Ovary (tissue), 9 donors: ENCODE data around the gene FAM234B. TPM values are rescaled to one million over a fixed set of nuclear protein-coding genes. Genes with fewer than 3 reads are reported as not detected.

Experiments used
- DNase-seq, 5 donors: peaks; one replicate each; pipeline ENCODE4 v3.0.0-alpha.2; 2019 to 2020
- H3K27ac ChIP-seq, 2 donors: fragments of 200-600 bp; one replicate each; pipeline versions ENCODE4 v1.5.1 to v1.8.0; 2019 to 2022
- H3K27me3 ChIP-seq: fragments of 200-600 bp; one replicate; pipeline ENCODE4 v1.8.0; 2022
- H3K36me3 ChIP-seq: fragments of 200-600 bp; sonication (generic); one replicate; pipeline ENCODE4 v1.5.1; 2019
- H3K4me1 ChIP-seq: one replicate; pipeline ENCODE4 v1.8.1; 2013; ENCODE audit warnings: mild to moderate bottlenecking, moderate library complexity; ENCODE audit not compliant: insufficient read depth
- H3K4me3 ChIP-seq: fragments of 200-600 bp; sonication (generic); one replicate; pipeline ENCODE4 v1.5.1; 2017
- H3K9me3 ChIP-seq, 2 donors: fragments of 200-600 bp in 1 of 2; sonication (generic) in 1 of 2; one replicate each; pipeline versions ENCODE4 v1.5.1 to v1.8.1; 2013 to 2019; ENCODE audit warnings: mild to moderate bottlenecking in 1 of 2, moderate library complexity in 1 of 2
- EP300 ChIP-seq: sonication (generic); formaldehyde crosslinking; IDR thresholded peaks from one replicate; pipeline ENCODE4 v1.6.1; 2017; ENCODE audit warnings: antibody characterized with exemption
- POLR2A ChIP-seq: fragments of 450-650 bp; IDR thresholded peaks from one replicate; pipeline ENCODE4 v1.6.1; 2017; ENCODE audit warnings: antibody characterized with exemption, mild to moderate bottlenecking, moderate library complexity
- WGBS, 3 donors: extraction: QIAGEN DNeasy Blood & Tissue Kit in 1 of 3; methylation state at CpG; one replicate each; pipeline versions ENCODE4 v1.1.5 to v1.1.7; 2013 to 2017; 5-methylcytosine and 5-hydroxymethylcytosine counted together
- intact Hi-C, 4 donors: fragments of 100-400 bp; cut with DNase I; formaldehyde crosslinking; loops; one replicate each; pipeline versions ENCODE4 v1.11.0 to v1.15.1; 2022 to 2023
- polyA plus RNA-seq, 2 donors: library from polyadenylated mRNA; stranded (reverse); fragments of 200-250 nt in 1 of 2; fragments of 350-450 nt in 1 of 2; fragmentation: Illumina TruSeq in 1 of 2; extraction: RNeasy Lipid Tissue Mini Kit (QIAGEN cat#74804) in 1 of 2; gene quantifications; one replicate each; pipeline ENCODE4 v1.2.3, GENCODE V29; 2013 to 2014
- total RNA-seq, 7 donors: library from RNA; depleted of rRNA in 2 of 7; stranded (reverse); fragments of >200 nt in 2 of 7; fragmentation: NEBNext Ultra II Directional in 3 of 7; extraction: Animal tissue kit (Norgen Biotek cat#: 25700) in 3 of 7; gene quantifications; one replicate each; pipeline versions ENCODE4 v1.1.0 to v1.2.4, GENCODE V29; 2016 to 2023
- TF ChIP-seq, protein P1 (sequence below), 3 donors: fragments of 450-650 bp in 2 of 3; fragments of 200-600 bp in 1 of 3; IDR thresholded peaks; one replicate each; pipeline versions ENCODE4 v1.5.1 to v1.8.0; 2016 to 2022; ENCODE audit warnings: antibody characterized with exemption in 3 of 3, mild to moderate bottlenecking in 1 of 3
- donor health status: DM: no; HTN: no; CAD: no; lungs with moderate emphysema.
- donor health status: DM: no; HTN: no; CAD: no.
- donor health status: Bipolar disorder and iron deficiency.
- donor health status: DM: yes; HTN: yes; CAD: no.
- donor health status: DM: no; HTN: no; CAD: no.
- donor health status: DM: yes; HTN: yes; CAD: no.

Gene FAM234B
- total and polyA plus RNA-seq, 9 donors: 2.1 to 9.4 (median 5.7) TPM

DNA sequence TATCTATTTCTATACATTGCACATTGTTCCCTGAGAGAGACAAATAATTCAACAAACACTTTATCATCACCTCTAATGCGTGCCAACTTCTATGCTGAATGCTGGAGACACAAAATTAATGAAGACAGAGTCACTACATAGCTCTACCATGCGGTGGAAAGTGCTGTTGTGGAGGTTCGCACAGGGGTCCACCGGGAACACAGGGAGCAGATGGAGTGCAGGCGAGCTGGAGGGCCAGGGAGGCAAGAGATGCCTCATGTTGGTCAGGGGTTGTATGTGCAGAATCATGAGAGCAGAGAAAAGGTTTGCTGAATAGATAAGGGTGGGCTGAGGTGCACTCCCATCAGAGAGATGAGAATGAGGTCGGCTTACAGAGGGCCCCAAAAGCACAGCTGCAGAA is 25.2 kb downstream of the FAM234B start:
- intact Hi-C loops: no loop called here
- TF ChIP-seq, protein P1, sequence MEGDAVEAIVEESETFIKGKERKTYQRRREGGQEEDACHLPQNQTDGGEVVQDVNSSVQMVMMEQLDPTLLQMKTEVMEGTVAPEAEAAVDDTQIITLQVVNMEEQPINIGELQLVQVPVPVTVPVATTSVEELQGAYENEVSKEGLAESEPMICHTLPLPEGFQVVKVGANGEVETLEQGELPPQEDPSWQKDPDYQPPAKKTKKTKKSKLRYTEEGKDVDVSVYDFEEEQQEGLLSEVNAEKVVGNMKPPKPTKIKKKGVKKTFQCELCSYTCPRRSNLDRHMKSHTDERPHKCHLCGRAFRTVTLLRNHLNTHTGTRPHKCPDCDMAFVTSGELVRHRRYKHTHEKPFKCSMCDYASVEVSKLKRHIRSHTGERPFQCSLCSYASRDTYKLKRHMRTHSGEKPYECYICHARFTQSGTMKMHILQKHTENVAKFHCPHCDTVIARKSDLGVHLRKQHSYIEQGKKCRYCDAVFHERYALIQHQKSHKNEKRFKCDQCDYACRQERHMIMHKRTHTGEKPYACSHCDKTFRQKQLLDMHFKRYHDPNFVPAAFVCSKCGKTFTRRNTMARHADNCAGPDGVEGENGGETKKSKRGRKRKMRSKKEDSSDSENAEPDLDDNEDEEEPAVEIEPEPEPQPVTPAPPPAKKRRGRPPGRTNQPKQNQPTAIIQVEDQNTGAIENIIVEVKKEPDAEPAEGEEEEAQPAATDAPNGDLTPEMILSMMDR (IDR thresholded peaks at IDR 0.05): no peak
- TF ChIP-seq POLR2A: no peak
- no peak for TF ChIP-seq EP300
- no peak for DNase-seq
- Histone ChIP-seq H3K4me1 (no peaks in the 10 kb centered on the region), H3K27ac (no peak overlapping the region), H3K27me3 (no peaks in the 10 kb centered on the region), H3K36me3 (no peaks in the 10 kb centered on the region), H3K4me3 (no peak overlapping the region), H3K9me3 (no peaks in the 10 kb centered on the region)
- 81 to 93% (median 86%) methylated on average over 6 of the region's 6 CpGs for WGBS, 3 donors

DNA sequence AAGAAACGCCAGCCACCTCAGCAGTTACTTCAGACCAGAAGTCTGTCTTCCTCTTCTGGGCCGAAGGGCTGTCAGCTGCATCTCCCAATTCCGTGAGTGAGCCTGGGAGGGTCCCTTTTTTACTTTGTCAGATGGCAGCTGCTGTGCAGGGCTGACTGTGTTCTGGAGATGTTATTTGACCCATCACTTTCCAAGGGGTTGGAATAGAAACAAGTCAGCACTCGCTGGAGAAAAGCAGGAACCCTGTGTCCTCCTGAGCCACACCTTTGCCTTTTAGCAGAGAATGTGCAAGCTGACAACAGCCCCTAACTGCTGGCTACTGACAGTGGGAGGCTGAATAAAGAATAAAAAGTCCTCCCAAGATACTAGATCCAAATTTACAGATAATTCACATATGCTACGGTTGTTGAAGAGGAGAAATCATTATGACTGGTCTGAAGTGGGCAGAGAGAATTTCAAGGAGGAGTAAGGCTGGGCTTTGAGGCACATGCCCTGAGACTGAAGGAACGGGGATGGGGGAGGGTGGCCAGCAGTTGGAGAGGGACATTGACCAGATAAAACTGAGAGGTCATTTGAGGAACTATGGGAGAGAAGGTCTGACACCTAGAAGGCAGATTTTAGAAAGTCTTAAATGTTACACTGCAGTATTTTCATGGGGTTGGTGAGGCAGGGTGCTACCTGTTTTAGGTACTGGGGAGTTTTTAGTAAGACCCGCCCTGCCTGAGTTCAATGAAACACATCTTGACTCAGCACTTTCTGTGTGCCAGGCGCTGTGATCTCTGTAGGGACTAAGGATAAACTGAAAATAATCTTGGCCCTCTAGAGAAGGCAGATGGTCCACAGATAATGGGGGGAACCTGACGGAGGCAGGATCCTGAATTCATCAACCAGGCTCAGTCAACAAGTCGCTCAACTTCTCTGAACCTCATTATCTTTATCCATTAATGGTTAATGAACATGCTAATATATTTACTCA is 27.4 kb downstream of the FAM234B start:
- intact Hi-C loops: no loop called here
- Histone ChIP-seq H3K9me3 (no peaks in the 10 kb centered on the region), H3K27me3 (no peaks in the 10 kb centered on the region), H3K27ac (no peak overlapping the region), H3K36me3 (no peaks in the 10 kb centered on the region), H3K4me1 (no peaks in the 10 kb centered on the region), H3K4me3 (no peak overlapping the region)
- 80 to 87% (median 83%) methylated on average over 10 of the region's 10 CpGs for WGBS, 3 donors
- TF ChIP-seq POLR2A (no peak), EP300 (no peak)
- TF ChIP-seq, protein P1 (IDR thresholded peaks at IDR 0.05): no peak
- DNase-seq: no peak

DNA sequence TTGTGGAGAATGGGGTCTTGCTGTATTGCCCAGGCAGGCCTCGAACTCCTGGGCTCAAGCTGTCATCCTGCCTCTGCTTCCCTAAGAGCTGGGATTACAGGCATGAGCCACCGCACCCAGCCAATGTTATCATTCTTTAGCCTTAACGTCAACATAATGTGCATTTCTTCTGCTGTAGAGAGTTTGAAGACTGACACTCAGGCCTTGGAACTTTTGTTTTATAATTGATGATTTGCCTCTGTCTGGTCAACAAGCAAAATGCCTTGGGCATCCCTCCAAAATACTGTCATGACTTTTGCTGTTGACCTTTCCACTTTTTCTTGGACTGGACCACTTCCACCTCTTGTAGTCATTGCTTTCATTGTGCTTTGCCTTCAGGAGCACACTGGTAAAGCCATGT is 29.0 kb downstream of the FAM234B start:
- intact Hi-C loops: no loop called here
- DNase-seq: no peak
- Histone ChIP-seq H3K27me3 (no peaks in the 10 kb centered on the region), H3K4me3 (no peak overlapping the region), H3K4me1 (no peaks in the 10 kb centered on the region), H3K27ac (no peak overlapping the region), H3K36me3 (no peaks in the 10 kb centered on the region), H3K9me3 (no peaks in the 10 kb centered on the region)
- TF ChIP-seq POLR2A (no peak), EP300 (no peak)
- TF ChIP-seq, protein P1 (IDR thresholded peaks at IDR 0.05): no peak
- 55 to 72% (median 56%) methylated on average over 3 of the region's 3 CpGs for WGBS, 3 donors

DNA sequence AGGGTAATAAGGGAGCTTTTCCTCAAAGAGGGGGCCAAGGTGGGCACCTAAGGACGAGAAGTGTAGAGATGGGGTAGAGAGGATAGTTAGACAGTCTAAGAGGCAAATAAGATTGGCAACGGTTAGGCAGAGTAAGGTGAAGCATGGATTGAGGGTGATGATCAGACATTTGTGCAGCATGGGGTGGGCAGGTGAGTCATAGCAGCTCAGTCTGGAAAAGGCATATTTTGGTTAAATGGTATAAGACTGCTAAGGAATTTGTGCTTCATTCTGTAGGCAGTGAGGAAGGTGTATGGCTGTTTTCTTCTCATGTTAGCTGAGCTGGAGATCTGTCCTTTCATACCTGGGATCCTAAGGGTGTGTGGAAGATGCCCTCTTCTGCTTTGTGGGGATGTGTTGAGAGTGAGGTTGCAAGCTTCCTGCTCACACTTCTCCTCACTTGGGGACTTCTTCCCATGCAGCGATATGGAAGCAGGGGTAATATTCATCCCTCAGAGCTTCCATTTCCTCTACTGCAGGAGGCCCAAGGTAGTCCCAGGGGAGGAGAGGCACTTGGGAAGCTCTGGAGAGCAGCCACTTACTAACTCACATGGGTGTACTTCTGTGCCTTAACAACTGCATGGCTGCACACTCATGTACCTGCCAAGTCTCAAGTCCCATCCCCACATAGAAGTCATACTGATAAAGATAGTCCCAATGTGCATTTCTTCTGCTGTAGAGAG is 30.4 kb downstream of the FAM234B start:
- intact Hi-C loops: no loop called here
- no peaks in the 10 kb centered on the region for H3K27me3 ChIP-seq
- H3K27ac ChIP-seq: no peak overlapping the region
- no peak overlapping the region for H3K4me3 ChIP-seq
- no peaks in the 10 kb centered on the region for H3K36me3 ChIP-seq
- H3K9me3 ChIP-seq: no peaks in the 10 kb centered on the region
- no peaks in the 10 kb centered on the region for H3K4me1 ChIP-seq
- DNase-seq: no peak
- TF ChIP-seq, protein P1 (IDR thresholded peaks at IDR 0.05): no peak
- TF ChIP-seq EP300 (no peak), POLR2A (no peak)
- 94 to 97% (median 94%) methylated on average over 3 of the region's 3 CpGs for whole genome bisulfite sequencing, 3 donors
